ENCODE measurements around the gene KDM4C.

GRCh38 chr9:6942406-6942805 is 184.6 kb downstream of the KDM4C start:
- TF ChIP-seq POLR2AphosphoS5 (IDR thresholded peaks at IDR 0.05; ENCODE audit: borderline replicate concordance, low read depth, low read length) (no peak), EZH2 (IDR thresholded peaks at IDR 0.05) (no peak)

Data from SK-N-MC (cell line).